ENCODE measurements around the gene SPOCK1. TPM values are rescaled to one million over a fixed set of nuclear protein-coding genes. Genes with fewer than 3 reads are reported as not detected.

The SPOCK1 gene
- polyA plus RNA-seq, 3 donors = 1.8 to 5.7 (median 2.1) TPM

DNA sequence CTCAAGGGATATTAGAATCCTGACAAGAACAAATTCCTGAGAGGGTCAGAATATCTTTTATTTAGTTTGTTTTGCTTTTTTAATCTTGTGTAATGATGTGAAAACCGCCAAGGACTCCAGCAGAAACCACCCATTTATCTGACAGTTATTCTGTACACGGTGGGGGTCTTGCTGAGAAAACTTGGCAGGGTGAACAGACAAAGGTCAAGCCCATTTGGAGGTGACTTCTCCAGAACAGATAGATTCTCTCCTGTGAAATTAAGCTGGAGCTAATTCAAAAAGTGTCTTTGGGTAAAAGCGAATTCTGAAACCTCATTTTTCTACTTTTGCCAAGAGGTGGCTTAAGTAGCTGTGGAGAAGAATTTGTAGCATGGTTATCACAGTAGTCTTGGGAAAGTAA is 484.4 kb downstream of the SPOCK1 start:
- no peaks in the 10 kb centered on the region for H3K4me1 ChIP-seq (ENCODE audit: control insufficient read depth in 1 of 2, insufficient read depth in 2 of 2, low read length in 2 of 2)
- DNase-seq = no peak
- intact Hi-C loops (cut with micrococcal nuclease) = no loop called here
- H3K9me3 ChIP-seq (replicated peaks in 1 of 2; ENCODE audit: control insufficient read depth in 1 of 2, insufficient read depth in 1 of 2, low read length in 2 of 2) = no peaks in the 10 kb centered on the region
- no peak overlapping the region for H3K27ac ChIP-seq (ENCODE audit: low read depth in 1 of 2, low read length in 2 of 2)
- WGBS (ENCODE audit: insufficient coverage) = 88% methylated on average over 2 of the region's 3 CpGs
- H3K27me3 ChIP-seq (ENCODE audit: control insufficient read depth in 2 of 2, insufficient read depth in 2 of 2, low read length in 2 of 2) = no peaks in the 10 kb centered on the region
- H2AFZ ChIP-seq (ENCODE audit: insufficient read depth, low read depth, low read length, poor library complexity, severe bottlenecking) = no peak overlapping the region
- no peaks in the 10 kb centered on the region for H3K36me3 Mint-ChIP-seq
- H3K36me3 ChIP-seq (replicated peaks in 1 of 2; ENCODE audit: control insufficient read depth in 1 of 2, insufficient read depth in 2 of 2, low read length in 2 of 2) = no peaks in the 10 kb centered on the region
- peaks cover 0 to 4% (median 0%) of the 10 kb centered on the region in 7 donors for H3K9me3 Mint-ChIP-seq
- no peak overlapping the region for H3K27ac Mint-ChIP-seq
- H3K9ac ChIP-seq (ENCODE audit: insufficient read depth, low read length, poor library complexity, severe bottlenecking) = no peak overlapping the region
- no peaks in the 10 kb centered on the region for H3K79me2 ChIP-seq (ENCODE audit: insufficient read depth, low read length)
- no peak overlapping the region for H3K4me3 Mint-ChIP-seq
- no peak overlapping the region for H3K4me3 ChIP-seq (replicated peaks in 1 of 3; ENCODE audit: low read depth in 2 of 3, low read length in 3 of 3)
- no peak overlapping the region for H3K4me2 ChIP-seq (replicated peaks; ENCODE audit: extremely low read depth, low read length, poor library complexity, severe bottlenecking)
- no peaks in the 10 kb centered on the region for H4K20me1 ChIP-seq (ENCODE audit: insufficient read depth, low read length)
- H3K4me1 Mint-ChIP-seq = no peaks in the 10 kb centered on the region
- TF ChIP-seq, protein P1, sequence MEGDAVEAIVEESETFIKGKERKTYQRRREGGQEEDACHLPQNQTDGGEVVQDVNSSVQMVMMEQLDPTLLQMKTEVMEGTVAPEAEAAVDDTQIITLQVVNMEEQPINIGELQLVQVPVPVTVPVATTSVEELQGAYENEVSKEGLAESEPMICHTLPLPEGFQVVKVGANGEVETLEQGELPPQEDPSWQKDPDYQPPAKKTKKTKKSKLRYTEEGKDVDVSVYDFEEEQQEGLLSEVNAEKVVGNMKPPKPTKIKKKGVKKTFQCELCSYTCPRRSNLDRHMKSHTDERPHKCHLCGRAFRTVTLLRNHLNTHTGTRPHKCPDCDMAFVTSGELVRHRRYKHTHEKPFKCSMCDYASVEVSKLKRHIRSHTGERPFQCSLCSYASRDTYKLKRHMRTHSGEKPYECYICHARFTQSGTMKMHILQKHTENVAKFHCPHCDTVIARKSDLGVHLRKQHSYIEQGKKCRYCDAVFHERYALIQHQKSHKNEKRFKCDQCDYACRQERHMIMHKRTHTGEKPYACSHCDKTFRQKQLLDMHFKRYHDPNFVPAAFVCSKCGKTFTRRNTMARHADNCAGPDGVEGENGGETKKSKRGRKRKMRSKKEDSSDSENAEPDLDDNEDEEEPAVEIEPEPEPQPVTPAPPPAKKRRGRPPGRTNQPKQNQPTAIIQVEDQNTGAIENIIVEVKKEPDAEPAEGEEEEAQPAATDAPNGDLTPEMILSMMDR (IDR thresholded peaks at IDR 0.05) = no peak
- H3K27me3 Mint-ChIP-seq (ENCODE audit: low read depth in 3 of 3) = peaks cover 0 to 3% (median 0%) of the 10 kb centered on the region in 3 donors

DNA sequence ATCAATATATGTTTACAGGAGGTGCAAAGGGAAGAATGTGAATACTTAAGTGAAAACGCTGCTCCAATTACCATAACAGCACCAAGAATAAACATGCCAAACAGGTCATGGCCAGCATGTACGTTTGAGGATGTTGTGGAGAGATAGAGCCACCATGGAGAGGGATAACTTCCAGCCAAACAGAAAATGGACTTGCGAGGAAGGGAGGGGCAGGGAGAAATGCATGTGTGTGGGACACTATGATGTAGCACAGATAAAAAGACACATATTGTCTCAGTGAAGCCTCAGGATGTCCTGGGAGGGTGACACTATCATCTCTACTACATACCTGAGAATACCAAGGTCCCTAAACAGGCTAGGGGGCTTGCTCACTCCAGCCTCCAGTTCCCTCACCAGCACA is 488.9 kb downstream of the SPOCK1 start:
- H3K27ac Mint-ChIP-seq = no peak overlapping the region
- no peaks in the 10 kb centered on the region for H4K20me1 ChIP-seq (ENCODE audit: insufficient read depth, low read length)
- no peak overlapping the region for H2AFZ ChIP-seq (ENCODE audit: insufficient read depth, low read depth, low read length, poor library complexity, severe bottlenecking)
- H3K9ac ChIP-seq (ENCODE audit: insufficient read depth, low read length, poor library complexity, severe bottlenecking) = no peak overlapping the region
- no peaks in the 10 kb centered on the region for H3K36me3 ChIP-seq (replicated peaks in 1 of 2; ENCODE audit: control insufficient read depth in 1 of 2, insufficient read depth in 2 of 2, low read length in 2 of 2)
- no peaks in the 10 kb centered on the region for H3K27me3 ChIP-seq (ENCODE audit: control insufficient read depth in 2 of 2, insufficient read depth in 2 of 2, low read length in 2 of 2)
- H3K36me3 Mint-ChIP-seq = no peaks in the 10 kb centered on the region
- no peak overlapping the region for H3K4me2 ChIP-seq (replicated peaks; ENCODE audit: extremely low read depth, low read length, poor library complexity, severe bottlenecking)
- peaks cover 0 to 6% (median 4%) of the 10 kb centered on the region in 7 donors for H3K9me3 Mint-ChIP-seq
- no peak overlapping the region for H3K4me3 ChIP-seq (replicated peaks in 1 of 3; ENCODE audit: low read depth in 2 of 3, low read length in 3 of 3)
- H3K9me3 ChIP-seq (replicated peaks in 1 of 2; ENCODE audit: control insufficient read depth in 1 of 2, insufficient read depth in 1 of 2, low read length in 2 of 2) = no peaks in the 10 kb centered on the region
- no peaks in the 10 kb centered on the region for H3K27me3 Mint-ChIP-seq (ENCODE audit: low read depth in 3 of 3)
- DNase-seq = no peak
- H3K79me2 ChIP-seq (ENCODE audit: insufficient read depth, low read length) = no peaks in the 10 kb centered on the region
- TF ChIP-seq, protein P1 (IDR thresholded peaks at IDR 0.05) = no peak
- no peaks in the 10 kb centered on the region for H3K4me1 Mint-ChIP-seq
- no peak overlapping the region for H3K27ac ChIP-seq (ENCODE audit: low read depth in 1 of 2, low read length in 2 of 2)
- no peaks in the 10 kb centered on the region for H3K4me1 ChIP-seq (ENCODE audit: control insufficient read depth in 1 of 2, insufficient read depth in 2 of 2, low read length in 2 of 2)
- no CpG with 5 or more reads among the region's 3 CpGs for WGBS (ENCODE audit: insufficient coverage)
- H3K4me3 Mint-ChIP-seq = no peak overlapping the region
- intact Hi-C loops (cut with micrococcal nuclease) = no loop called here
